ENCODE results near the gene NPC1.

The NPC1 gene

GRCh38 chr18:23485386-23485785 is 100.9 kb downstream of the NPC1 start:
- TF ChIP-seq CTCF (conservative IDR thresholded peaks at IDR 0.05; ENCODE audit: control insufficient read depth, insufficient read depth, low read depth, low read length): no peak
- DNase-seq (ENCODE audit: low read depth): no peak
- H3K4me3 ChIP-seq (ENCODE audit: control insufficient read depth, low read depth, low read length): no peak overlapping the region

GRCh38 chr18:23484561-23485182 is 101.6 kb downstream of the NPC1 start:
- TF ChIP-seq CTCF (conservative IDR thresholded peaks at IDR 0.05; ENCODE audit: control insufficient read depth, insufficient read depth, low read depth, low read length): no peak
- DNase-seq (ENCODE audit: low read depth): no peak
- H3K4me3 ChIP-seq (ENCODE audit: control insufficient read depth, low read depth, low read length): no peak overlapping the region

All from fibroblast of mammary gland (primary cell).